CD4-positive, CD25-positive, alpha-beta regulatory T cell (primary cell): ENCODE measurements around the gene ZBTB18. TPM values are rescaled to one million over a fixed set of nuclear protein-coding genes. Genes with fewer than 3 reads are reported as not detected.
"Not testable (repeated sequence)": the region's sequence is repeated elsewhere in the genome, so short reads cannot be mapped to it uniquely, and the experiment has no call there.

Source experiments
- ATAC-seq, 2 donors: fragments of 150-1000 bp; cut with Tn5 transposase; one replicate each; pipeline ENCODE4 v1.10.0; 2021; ENCODE audit warnings: low read depth in 2 of 2, moderate number of reproducible peaks in 2 of 2, moderate library complexity in 1 of 2
- DNase-seq, 3 donors: peaks; one replicate each; pipeline versions ENCODE4 v3.0.0 to v3.0.0-alpha.2; 2012 to 2022; ENCODE audit warnings: mixed read lengths in 1 of 3
- H3K27ac ChIP-seq: one replicate; pipeline ENCODE4 v1.7.0; 2013; ENCODE audit warnings: mild to moderate bottlenecking, low read length; ENCODE audit not compliant: insufficient read depth, poor library complexity, severe bottlenecking
- H3K27me3 ChIP-seq: one replicate; pipeline ENCODE4 v1.7.0; 2013; ENCODE audit warnings: low read length; ENCODE audit not compliant: control insufficient read depth, insufficient read depth
- H3K36me3 ChIP-seq: one replicate; pipeline ENCODE4 v1.7.0; 2013; ENCODE audit warnings: mild to moderate bottlenecking, low read length, moderate library complexity; ENCODE audit not compliant: control insufficient read depth, insufficient read depth
- H3K4me1 ChIP-seq: 2 replicates; pipeline ENCODE4 v1.7.0; 2013; ENCODE audit warnings: mild to moderate bottlenecking, low read length; ENCODE audit not compliant: insufficient read depth, control insufficient read depth, poor library complexity, severe bottlenecking
- H3K4me3 ChIP-seq: one replicate; pipeline ENCODE4 v1.7.0; 2013; ENCODE audit warnings: low read depth, mild to moderate bottlenecking, low read length, moderate library complexity
- H3K9me3 ChIP-seq, 2 experiments: 1 replicate in 1 of 2; 2 replicates in 1 of 2; pipeline ENCODE4 v1.7.0; 2013; ENCODE audit warnings: low read length in 2 of 2, mild to moderate bottlenecking in 1 of 2, moderate library complexity in 1 of 2; ENCODE audit not compliant: control insufficient read depth in 2 of 2
- H3K27ac Mint-ChIP-seq, 3 donors: one replicate each; pipeline ENCODE4 v1.8.0; 2020 to 2022; ENCODE audit warnings: mild to moderate bottlenecking in 3 of 3, mixed read lengths in 3 of 3, moderate library complexity in 2 of 3
- H3K27me3 Mint-ChIP-seq: one replicate; pipeline ENCODE4 v1.8.0; 2022; ENCODE audit warnings: mild to moderate bottlenecking, mixed read lengths
- H3K36me3 Mint-ChIP-seq: one replicate; pipeline ENCODE4 v1.8.0; 2020; ENCODE audit warnings: mixed read lengths
- H3K4me1 Mint-ChIP-seq, 4 donors: one replicate each; pipeline ENCODE4 v1.8.0; 2020 to 2022; ENCODE audit warnings: mixed read lengths in 4 of 4, mild to moderate bottlenecking in 1 of 4
- H3K4me3 Mint-ChIP-seq, 4 donors: one replicate each; pipeline ENCODE4 v1.8.0; 2020 to 2022; ENCODE audit warnings: mild to moderate bottlenecking in 4 of 4, mixed read lengths in 4 of 4, moderate library complexity in 3 of 4
- H3K9me3 Mint-ChIP-seq, 7 donors: one replicate each; pipeline ENCODE4 v1.8.0; 2020 to 2022; ENCODE audit warnings: mixed read lengths in 7 of 7, mild to moderate bottlenecking in 3 of 7, moderate library complexity in 2 of 7
- polyA plus RNA-seq, 4 donors: library from polyadenylated mRNA; unstranded; fragments of 300-500 nt; fragmentation: Illumina TruSeq; gene quantifications; one replicate each; pipeline ENCODE4 v1.2.3, GENCODE V29; 2021
- total RNA-seq: library from RNA; stranded (reverse); gene quantifications from one replicate; pipeline ENCODE4 v1.2.3, GENCODE V29; 2022

The ZBTB18 gene
- total and polyA plus RNA-seq, 5 donors from 2014 or later: 0.76 to 21.7 (median 2.0) TPM

- no peak overlapping the region for H3K4me3 Mint-ChIP-seq
- H3K27ac Mint-ChIP-seq: no peak overlapping the region
- Histone ChIP-seq H3K9me3 (no peaks in the 10 kb centered on the region), H3K27me3 (peaks cover 30% of the 10 kb centered on the region), H3K4me3 (no peak overlapping the region), H3K4me1 (peaks cover 8% of the 10 kb centered on the region), H3K27ac (no peak overlapping the region), H3K36me3 (no peaks in the 10 kb centered on the region)
- DNase-seq: no peak
- ATAC-seq: no peak
- peaks cover 0 to 14% (median 8%) of the 10 kb centered on the region in 4 donors for H3K4me1 Mint-ChIP-seq
- H3K9me3 Mint-ChIP-seq: no peaks in the 10 kb centered on the region
- H3K36me3 Mint-ChIP-seq: no peaks in the 10 kb centered on the region
- H3K27me3 Mint-ChIP-seq: peaks cover 53% of the 10 kb centered on the region
These were observed 8.8 kb upstream of the ZBTB18 start for GRCh38 chr1:244042293-244042692.

- H3K36me3 Mint-ChIP-seq: no peaks in the 10 kb centered on the region
- Histone ChIP-seq H3K27ac (no peak overlapping the region), H3K4me1 (peaks cover 14% of the 10 kb centered on the region), H3K36me3 (no peaks in the 10 kb centered on the region), H3K27me3 (peaks cover 24% of the 10 kb centered on the region), H3K9me3 (no peaks in the 10 kb centered on the region), H3K4me3 (no peak overlapping the region)
- DNase-seq (no peak), ATAC-seq (no peak)
- H3K27me3 Mint-ChIP-seq: peaks cover 53% of the 10 kb centered on the region
- no peak overlapping the region for H3K27ac Mint-ChIP-seq
- no peaks in the 10 kb centered on the region for H3K9me3 Mint-ChIP-seq
- no peak overlapping the region for H3K4me3 Mint-ChIP-seq
- H3K4me1 Mint-ChIP-seq: peaks cover 0 to 16% (median 9%) of the 10 kb centered on the region in 4 donors
These were observed 6.7 kb upstream of the ZBTB18 start for GRCh38 chr1:244044423-244044822.

- Mint-ChIP-seq H3K4me3 (peak overlapping the region; percentile 94 to 98 (median 97)), H3K27ac (peak overlapping the region; percentile 97 to 99 (median 97)), H3K27me3 (peaks cover 53% of the 10 kb centered on the region), H3K4me1 (peaks cover 3 to 24% (median 17%) of the 10 kb centered on the region in 4 donors)
- ATAC-seq, H3K36me3 ChIP-seq, H3K9me3 Mint-ChIP-seq, H3K36me3 Mint-ChIP-seq, H3K9me3 ChIP-seq, DNase-seq, H3K4me3 ChIP-seq: not testable (repeated sequence)
- peak overlapping the region; percentile 95 for H3K27ac ChIP-seq
- H3K27me3 ChIP-seq: peaks cover 24% of the 10 kb centered on the region
- peaks cover 32% of the 10 kb centered on the region for H3K4me1 ChIP-seq
These were observed 4.8 kb upstream of the ZBTB18 start for GRCh38 chr1:244046254-244046653.

GRCh38 chr1:244046907-244047611 is 4.0 kb upstream of the ZBTB18 start:
- H3K4me3 Mint-ChIP-seq: peak overlapping the region; percentile 94 to 98 (median 97)
- H3K4me1 Mint-ChIP-seq: peaks cover 3 to 29% (median 19%) of the 10 kb centered on the region in 4 donors
- Histone ChIP-seq H3K4me1 (peaks cover 39% of the 10 kb centered on the region), H3K36me3 (no peaks in the 10 kb centered on the region), H3K4me3 (peak overlapping the region; percentile 97), H3K27ac (peak overlapping the region; percentile 95), H3K27me3 (peaks cover 23% of the 10 kb centered on the region), H3K9me3 (no peaks in the 10 kb centered on the region)
- no peaks in the 10 kb centered on the region for H3K36me3 Mint-ChIP-seq
- H3K9me3 Mint-ChIP-seq: no peaks in the 10 kb centered on the region
- H3K27me3 Mint-ChIP-seq: peaks cover 52% of the 10 kb centered on the region
- ATAC-seq (no peak), DNase-seq (peak in 2 of 3 donors; percentile 13 to 50)
- H3K27ac Mint-ChIP-seq: peak overlapping the region; percentile 97 to 99 (median 97)

- peaks cover 22% of the 10 kb centered on the region for H3K27me3 ChIP-seq
- ATAC-seq (peak; percentile 12 to 21), DNase-seq (peak in 1 of 3 donors; percentile 90)
- Mint-ChIP-seq H3K4me1 (peaks cover 3 to 29% (median 19%) of the 10 kb centered on the region in 4 donors), H3K27ac (peak overlapping the region; percentile 97 to 99 (median 97)), H3K9me3 (no peaks in the 10 kb centered on the region), H3K4me3 (peak overlapping the region; percentile 94 to 98 (median 97)), H3K36me3 (no peaks in the 10 kb centered on the region), H3K27me3 (peaks cover 46% of the 10 kb centered on the region)
- no peaks in the 10 kb centered on the region for H3K36me3 ChIP-seq
- H3K4me3 ChIP-seq: peak overlapping the region; percentile 97
- H3K9me3 ChIP-seq: no peaks in the 10 kb centered on the region
- peaks cover 45% of the 10 kb centered on the region for H3K4me1 ChIP-seq
- peak overlapping the region; percentile 95 for H3K27ac ChIP-seq
These were observed 3.3 kb upstream of the ZBTB18 start for GRCh38 chr1:244047621-244048255.

GRCh38 chr1:244048256-244049161 is 2.6 kb upstream of the ZBTB18 start:
- H3K4me1 ChIP-seq: peaks cover 46% of the 10 kb centered on the region
- Mint-ChIP-seq H3K27ac (peak overlapping the region; percentile 97 to 99 (median 97)), H3K4me3 (peak overlapping the region; percentile 94 to 98 (median 97)), H3K36me3 (no peaks in the 10 kb centered on the region), H3K4me1 (peaks cover 3 to 29% (median 19%) of the 10 kb centered on the region in 4 donors), H3K27me3 (peaks cover 39% of the 10 kb centered on the region), H3K9me3 (no peaks in the 10 kb centered on the region)
- H3K27me3 ChIP-seq: peaks cover 19% of the 10 kb centered on the region
- no peaks in the 10 kb centered on the region for H3K36me3 ChIP-seq
- no peaks in the 10 kb centered on the region for H3K9me3 ChIP-seq
- DNase-seq (peak; percentile 95 to 100 (median 95)), ATAC-seq (peak; percentile 85 to 86)
- no peak overlapping the region for H3K4me3 ChIP-seq
- H3K27ac ChIP-seq: peak overlapping the region; percentile 95
